Measurements from ENCODE around the gene DPYD. TPM values are rescaled to one million over a fixed set of nuclear protein-coding genes. Genes with fewer than 3 reads are reported as not detected.

Gene DPYD
- total RNA-seq, 1 donor: 81.9 TPM

DNA sequence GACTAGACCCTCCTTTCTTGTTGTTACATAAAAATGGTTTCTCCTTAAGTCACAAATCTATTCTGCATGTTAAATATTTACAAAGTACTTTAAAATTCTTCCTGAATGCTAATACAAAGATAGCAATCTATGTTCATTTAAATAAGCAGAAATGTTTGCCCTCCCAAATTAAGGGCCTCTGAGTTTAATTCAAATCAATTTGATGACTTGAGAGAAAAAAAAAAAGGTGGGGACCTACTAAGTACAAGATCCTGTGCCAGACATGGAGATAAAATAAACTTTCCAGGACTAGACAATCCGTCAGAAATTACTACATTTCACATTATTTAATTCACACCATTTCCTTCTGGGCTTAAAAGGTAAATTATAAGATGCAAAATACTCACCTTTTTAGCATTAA, 548.3 kb downstream of the DPYD start:
- H3K4me3 ChIP-seq (ENCODE audit: low read depth, low read length): no peak overlapping the region
- TF ChIP-seq, protein P1, sequence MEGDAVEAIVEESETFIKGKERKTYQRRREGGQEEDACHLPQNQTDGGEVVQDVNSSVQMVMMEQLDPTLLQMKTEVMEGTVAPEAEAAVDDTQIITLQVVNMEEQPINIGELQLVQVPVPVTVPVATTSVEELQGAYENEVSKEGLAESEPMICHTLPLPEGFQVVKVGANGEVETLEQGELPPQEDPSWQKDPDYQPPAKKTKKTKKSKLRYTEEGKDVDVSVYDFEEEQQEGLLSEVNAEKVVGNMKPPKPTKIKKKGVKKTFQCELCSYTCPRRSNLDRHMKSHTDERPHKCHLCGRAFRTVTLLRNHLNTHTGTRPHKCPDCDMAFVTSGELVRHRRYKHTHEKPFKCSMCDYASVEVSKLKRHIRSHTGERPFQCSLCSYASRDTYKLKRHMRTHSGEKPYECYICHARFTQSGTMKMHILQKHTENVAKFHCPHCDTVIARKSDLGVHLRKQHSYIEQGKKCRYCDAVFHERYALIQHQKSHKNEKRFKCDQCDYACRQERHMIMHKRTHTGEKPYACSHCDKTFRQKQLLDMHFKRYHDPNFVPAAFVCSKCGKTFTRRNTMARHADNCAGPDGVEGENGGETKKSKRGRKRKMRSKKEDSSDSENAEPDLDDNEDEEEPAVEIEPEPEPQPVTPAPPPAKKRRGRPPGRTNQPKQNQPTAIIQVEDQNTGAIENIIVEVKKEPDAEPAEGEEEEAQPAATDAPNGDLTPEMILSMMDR (IDR thresholded peaks at IDR 0.05; ENCODE audit: insufficient read depth, low read length): no peak
- no peak for DNase-seq (ENCODE audit: low read depth)

DNA sequence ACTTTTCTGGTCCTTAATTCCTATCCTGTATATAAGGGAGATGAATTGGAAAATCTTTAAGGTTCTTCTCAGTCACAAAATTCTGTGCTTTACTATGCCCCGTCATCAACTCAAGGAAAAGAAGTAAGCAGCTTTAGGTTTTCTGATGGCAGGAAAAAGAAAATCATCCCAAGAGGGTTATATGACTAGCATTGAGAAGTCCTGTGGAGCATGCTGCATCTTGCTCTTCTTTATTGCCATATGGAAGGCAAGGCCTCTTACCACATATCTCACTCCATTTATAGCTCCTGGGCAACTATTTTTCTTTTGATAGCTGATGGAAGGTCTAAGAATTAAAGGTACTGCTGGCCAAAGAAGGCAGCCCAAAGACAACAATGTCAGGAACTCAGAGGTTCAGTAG, 552.5 kb downstream of the DPYD start:
- H3K4me3 ChIP-seq (ENCODE audit: low read depth, low read length): no peak overlapping the region
- no peak for DNase-seq (ENCODE audit: low read depth)
- TF ChIP-seq, protein P1 (IDR thresholded peaks at IDR 0.05; ENCODE audit: insufficient read depth, low read length): no peak

DNA sequence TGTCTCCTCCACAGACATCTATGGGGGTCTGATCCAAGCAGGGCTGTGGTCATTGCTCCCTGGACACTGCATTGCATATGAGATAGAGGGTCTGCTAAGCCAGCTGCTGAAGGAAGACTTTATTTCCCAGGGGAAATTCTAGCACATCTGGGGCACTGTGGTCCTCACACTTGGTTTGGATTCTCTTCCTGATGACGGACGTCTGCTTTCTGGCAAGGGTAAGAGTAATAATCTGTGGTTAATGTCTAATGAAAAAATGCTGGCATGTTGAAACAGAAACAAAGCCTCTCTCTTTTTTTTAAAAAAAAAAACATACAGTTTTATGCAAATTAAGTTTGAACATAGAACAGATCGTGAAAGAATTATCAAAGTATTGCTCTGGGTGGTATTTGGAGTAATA, 553.9 kb downstream of the DPYD start:
- no peak overlapping the region for H3K4me3 ChIP-seq (ENCODE audit: low read depth, low read length)
- DNase-seq (ENCODE audit: low read depth): no peak
- TF ChIP-seq, protein P1 (IDR thresholded peaks at IDR 0.05; ENCODE audit: insufficient read depth, low read length): no peak

DNA sequence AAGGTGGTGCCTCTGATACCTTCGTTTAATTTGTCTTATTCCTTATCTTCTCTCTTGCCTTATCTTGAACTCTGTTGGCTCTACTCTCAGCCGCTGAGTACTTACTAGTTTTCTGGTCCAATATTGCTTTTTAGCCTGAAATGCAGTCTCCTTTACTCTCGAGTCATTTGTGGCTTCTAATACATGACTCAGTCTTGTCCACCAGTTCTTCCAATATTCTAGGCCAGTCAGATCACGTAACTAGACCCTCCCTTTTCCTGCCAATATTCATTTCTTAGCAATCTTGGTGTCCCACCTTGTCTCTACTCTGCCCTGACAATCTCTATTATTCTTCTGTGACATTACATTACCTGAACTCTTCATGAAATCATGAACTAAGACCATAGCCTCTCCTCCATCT, 555.8 kb downstream of the DPYD start:
- TF ChIP-seq, protein P1 (IDR thresholded peaks at IDR 0.05; ENCODE audit: insufficient read depth, low read length): no peak
- DNase-seq (ENCODE audit: low read depth): no peak
- H3K4me3 ChIP-seq (ENCODE audit: low read depth, low read length): no peak overlapping the region

DNA sequence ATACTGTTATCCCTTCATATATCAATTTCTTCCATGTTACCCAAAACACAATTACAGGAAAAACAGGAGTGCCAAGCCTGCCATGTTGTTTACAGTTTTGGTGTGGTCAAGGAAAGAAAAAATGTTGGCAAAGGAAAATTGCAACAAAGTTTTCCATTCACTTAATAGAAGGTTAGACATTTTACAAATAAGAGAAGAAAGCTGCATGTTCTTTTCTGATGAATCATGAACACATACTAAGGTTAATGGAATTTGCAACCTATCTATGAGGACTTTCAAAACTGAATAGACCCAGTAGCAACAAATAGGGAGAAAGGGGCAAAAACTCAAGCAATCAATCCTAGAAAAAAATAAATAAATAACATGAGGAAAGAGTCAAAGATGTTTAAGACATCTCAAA, 556.7 kb downstream of the DPYD start:
- TF ChIP-seq, protein P1 (IDR thresholded peaks at IDR 0.05; ENCODE audit: insufficient read depth, low read length): no peak
- peak; percentile 64 for DNase-seq (ENCODE audit: low read depth)

DNA sequence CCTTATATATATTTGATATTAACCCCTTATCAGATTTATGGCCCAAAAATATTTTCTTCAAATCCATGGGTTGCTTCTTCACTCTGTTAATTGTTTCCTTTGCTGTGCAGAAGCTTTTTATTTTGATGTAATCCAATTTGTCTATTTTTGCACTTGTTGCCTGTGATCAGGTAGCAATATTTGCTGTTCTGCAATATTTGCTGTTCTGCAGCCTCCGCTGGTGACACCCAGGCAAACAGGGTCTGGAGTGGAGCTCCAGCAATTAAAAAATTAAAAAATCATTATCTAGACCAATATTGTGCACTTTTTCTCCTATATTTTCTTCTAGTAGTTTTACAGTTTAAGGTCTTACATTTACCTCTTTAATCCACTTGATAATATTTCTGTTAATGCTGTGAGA, 564.5 kb downstream of the DPYD start:
- no peak for DNase-seq (ENCODE audit: low read depth)
- TF ChIP-seq, protein P1 (IDR thresholded peaks at IDR 0.05; ENCODE audit: insufficient read depth, low read length): no peak

More for the DNA sequence above, 556.7 kb downstream of the DPYD start:
- H3K4me3 ChIP-seq (ENCODE audit: low read depth, low read length): no peak overlapping the region

DNA sequence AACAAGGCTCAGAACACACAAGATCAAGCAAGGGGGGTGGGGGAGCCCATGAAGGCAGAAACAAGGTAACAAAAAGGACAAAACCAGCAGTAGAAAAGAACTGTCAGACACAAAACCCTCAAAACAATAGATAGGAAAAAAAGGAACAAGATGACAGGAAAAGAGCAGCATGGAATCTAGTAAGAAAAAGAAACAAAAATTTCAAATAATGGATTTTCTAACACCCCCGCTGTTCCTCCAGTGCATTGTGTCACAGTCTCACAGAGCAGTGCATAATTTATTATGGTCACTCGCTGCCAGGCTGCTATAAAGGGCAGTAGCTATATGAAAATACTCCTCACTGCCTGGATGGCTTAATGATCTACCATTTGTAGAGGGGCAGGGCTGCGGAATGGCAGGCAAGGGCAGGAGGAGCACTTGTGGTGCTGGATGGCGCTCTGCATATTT, 567.9 kb downstream of the DPYD start:
- H3K4me3 ChIP-seq (ENCODE audit: low read depth, low read length): no peak overlapping the region
- no peak for DNase-seq (ENCODE audit: low read depth)
- TF ChIP-seq, protein P1 (IDR thresholded peaks at IDR 0.05; ENCODE audit: insufficient read depth, low read length): no peak

More for the DNA sequence above, 564.5 kb downstream of the DPYD start:
- H3K4me3 ChIP-seq (ENCODE audit: low read depth, low read length): no peak overlapping the region
